Mesothelial cell of epicardium (in vitro differentiated cells): Measurements from ENCODE around the gene CYP11A1. TPM values are rescaled to one million over a fixed set of nuclear protein-coding genes. Genes with fewer than 3 reads are reported as not detected.

Source experiments
- DNase-seq, 2 experiments: peaks; one replicate each; pipeline ENCODE4 v3.0.0; 2021; ENCODE audit warnings: low spot score in 2 of 2; ENCODE audit not compliant: unreplicated experiment in 2 of 2
- H3K27ac Mint-ChIP-seq: 2 replicates; pipeline ENCODE4 v1.8.0; 2021; ENCODE audit warnings: mixed read lengths
- H3K27me3 Mint-ChIP-seq: 2 replicates; pipeline ENCODE4 v1.8.0; 2021; ENCODE audit warnings: low read depth, mixed read lengths
- H3K36me3 Mint-ChIP-seq: 2 replicates; pipeline ENCODE4 v1.8.0; 2021; ENCODE audit warnings: mixed read lengths
- H3K4me1 Mint-ChIP-seq: 2 replicates; pipeline ENCODE4 v1.8.0; 2021; ENCODE audit warnings: mixed read lengths
- H3K4me3 Mint-ChIP-seq: 2 replicates; pipeline ENCODE4 v1.8.0; 2021; ENCODE audit warnings: mild to moderate bottlenecking, moderate library complexity, mixed read lengths
- H3K9me3 Mint-ChIP-seq: 2 replicates; pipeline ENCODE4 v1.8.0; 2021; ENCODE audit warnings: mixed read lengths
- total RNA-seq: library from RNA; stranded (reverse); gene quantifications from 3 replicates; pipeline ENCODE4 v1.2.1, GENCODE V29; 2021
- TF ChIP-seq, protein P1 (sequence below): fragments of 200-600 bp; sonication (generic); IDR thresholded peaks from one replicate; pipeline ENCODE4 v1.5.0; 2021; ENCODE audit warnings: antibody characterized with exemption; ENCODE audit not compliant: unreplicated experiment

CYP11A1 gene
- total RNA-seq, 1 donor from 2014 or later: 7.0 TPM

DNA sequence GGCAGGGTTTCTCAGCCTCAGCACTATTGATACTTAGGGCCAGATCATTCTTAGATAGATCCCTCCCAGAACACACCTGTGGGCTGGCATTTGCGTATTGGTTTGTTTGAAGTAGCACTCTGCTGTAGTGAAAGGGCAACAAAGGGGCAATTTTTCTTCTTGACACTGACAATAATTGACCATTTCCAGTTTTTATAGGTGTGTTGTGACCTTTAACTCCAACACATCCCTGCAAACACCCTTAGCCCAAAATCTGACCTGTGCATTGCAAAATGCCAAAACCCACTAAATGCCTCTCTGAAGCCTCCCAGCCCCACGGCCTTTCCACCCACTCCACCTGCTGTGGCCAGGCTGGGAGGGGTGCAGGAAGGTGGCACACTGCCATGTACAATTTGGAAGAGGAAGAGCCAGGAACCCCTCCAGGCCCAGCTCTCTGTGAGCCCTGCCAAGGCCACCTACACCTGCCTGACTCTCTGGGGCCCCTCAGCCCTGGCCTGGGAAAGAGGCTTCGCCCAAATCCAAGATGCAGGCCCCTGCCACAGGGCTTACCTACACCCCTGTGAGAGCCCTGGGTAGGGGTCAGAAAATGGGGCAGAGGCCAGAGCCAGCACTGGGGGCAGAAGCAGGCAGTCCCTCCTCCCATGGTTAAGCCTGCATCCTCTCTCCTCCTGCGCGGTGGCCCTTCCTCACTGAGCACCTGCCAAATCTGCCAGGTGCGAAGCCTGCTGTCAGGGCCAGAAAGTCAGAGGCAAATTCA lies 9.6 kb upstream of the CYP11A1 start:
- Mint-ChIP-seq H3K27me3 (no peaks in the 10 kb centered on the region), H3K4me1 (peaks cover 26% of the 10 kb centered on the region), H3K4me3 (no peak overlapping the region), H3K9me3 (no peaks in the 10 kb centered on the region), H3K36me3 (no peaks in the 10 kb centered on the region), H3K27ac (no peak overlapping the region)
- TF ChIP-seq, protein P1, sequence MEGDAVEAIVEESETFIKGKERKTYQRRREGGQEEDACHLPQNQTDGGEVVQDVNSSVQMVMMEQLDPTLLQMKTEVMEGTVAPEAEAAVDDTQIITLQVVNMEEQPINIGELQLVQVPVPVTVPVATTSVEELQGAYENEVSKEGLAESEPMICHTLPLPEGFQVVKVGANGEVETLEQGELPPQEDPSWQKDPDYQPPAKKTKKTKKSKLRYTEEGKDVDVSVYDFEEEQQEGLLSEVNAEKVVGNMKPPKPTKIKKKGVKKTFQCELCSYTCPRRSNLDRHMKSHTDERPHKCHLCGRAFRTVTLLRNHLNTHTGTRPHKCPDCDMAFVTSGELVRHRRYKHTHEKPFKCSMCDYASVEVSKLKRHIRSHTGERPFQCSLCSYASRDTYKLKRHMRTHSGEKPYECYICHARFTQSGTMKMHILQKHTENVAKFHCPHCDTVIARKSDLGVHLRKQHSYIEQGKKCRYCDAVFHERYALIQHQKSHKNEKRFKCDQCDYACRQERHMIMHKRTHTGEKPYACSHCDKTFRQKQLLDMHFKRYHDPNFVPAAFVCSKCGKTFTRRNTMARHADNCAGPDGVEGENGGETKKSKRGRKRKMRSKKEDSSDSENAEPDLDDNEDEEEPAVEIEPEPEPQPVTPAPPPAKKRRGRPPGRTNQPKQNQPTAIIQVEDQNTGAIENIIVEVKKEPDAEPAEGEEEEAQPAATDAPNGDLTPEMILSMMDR: no peak
- DNase-seq: no peak

DNA sequence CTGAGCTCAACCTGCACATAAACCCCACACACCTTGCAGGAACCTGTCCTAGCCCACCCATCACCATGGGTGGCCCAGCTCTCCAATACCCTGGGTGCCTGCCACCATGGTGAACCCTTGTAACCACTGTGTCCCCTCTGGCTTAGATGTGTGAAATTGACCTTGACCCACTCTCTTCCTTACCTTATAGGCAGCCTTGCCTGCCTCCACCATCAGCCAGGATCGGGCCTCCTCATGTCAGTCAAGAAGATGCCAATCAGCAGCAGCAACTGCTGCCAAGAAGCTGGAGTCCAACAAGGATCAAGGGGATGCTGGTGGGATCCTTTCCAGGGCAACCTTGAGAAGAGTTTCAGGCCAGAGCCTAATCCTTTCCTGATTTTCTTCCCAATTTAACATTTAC lies 8.8 kb upstream of the CYP11A1 start:
- Mint-ChIP-seq H3K27me3 (no peaks in the 10 kb centered on the region), H3K27ac (no peak overlapping the region), H3K36me3 (no peaks in the 10 kb centered on the region), H3K4me1 (peaks cover 26% of the 10 kb centered on the region), H3K9me3 (no peaks in the 10 kb centered on the region), H3K4me3 (no peak overlapping the region)
- no peak for DNase-seq
- TF ChIP-seq, protein P1: no peak

DNA sequence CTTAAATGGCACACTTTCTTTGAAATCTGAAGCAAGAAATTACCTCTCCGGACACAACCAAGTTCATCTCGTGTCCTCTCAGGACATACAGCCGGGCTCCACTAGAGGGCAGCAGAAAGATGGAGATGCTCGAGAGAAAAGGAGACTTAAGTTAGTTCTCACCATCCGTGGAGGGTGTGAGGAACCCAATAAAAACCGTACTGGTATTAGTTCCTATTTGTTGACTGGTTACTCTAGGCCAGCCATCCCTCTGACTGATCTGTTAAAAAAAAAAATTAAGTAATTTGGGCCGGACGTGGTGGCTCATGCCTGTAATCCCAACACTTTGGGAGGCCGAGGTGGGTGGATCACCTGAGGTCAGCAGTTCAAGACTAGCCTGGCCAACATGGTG lies 7.9 kb upstream of the CYP11A1 start:
- Mint-ChIP-seq H3K4me3 (peak overlapping the region; percentile 69), H3K27me3 (no peaks in the 10 kb centered on the region), H3K4me1 (peaks cover 26% of the 10 kb centered on the region), H3K36me3 (no peaks in the 10 kb centered on the region), H3K9me3 (no peaks in the 10 kb centered on the region), H3K27ac (no peak overlapping the region)
- DNase-seq: peak in 1 of 2 experiments; percentile 78
- TF ChIP-seq, protein P1: peak; percentile 81

- peak overlapping the region; percentile 50 for H3K27ac Mint-ChIP-seq
- no peaks in the 10 kb centered on the region for H3K9me3 Mint-ChIP-seq
- TF ChIP-seq, protein P1: no peak
- no peak for DNase-seq
- H3K36me3 Mint-ChIP-seq: no peaks in the 10 kb centered on the region
- peak overlapping the region; percentile 69 for H3K4me3 Mint-ChIP-seq
- H3K4me1 Mint-ChIP-seq: peaks cover 26% of the 10 kb centered on the region
- H3K27me3 Mint-ChIP-seq: no peaks in the 10 kb centered on the region
Measured at GRCh38 chr15:74374648-74375302, 7.3 kb upstream of the CYP11A1 start.

GRCh38 chr15:74373731-74374647 lies 6.5 kb upstream of the CYP11A1 start:
- Mint-ChIP-seq H3K9me3 (no peaks in the 10 kb centered on the region), H3K4me1 (peaks cover 22% of the 10 kb centered on the region), H3K27ac (peak overlapping the region; percentile 59), H3K36me3 (no peaks in the 10 kb centered on the region), H3K4me3 (peak overlapping the region; percentile 69), H3K27me3 (no peaks in the 10 kb centered on the region)
- TF ChIP-seq, protein P1: peak; percentile 80
- DNase-seq: peak; percentile 90 to 93
